Stimulated activated CD8-positive, alpha-beta memory T cell treated with anti-CD3 and anti-CD28 coated beads, Interleukin-7, amount 100 ng/mL, for 48 hours (primary cell): ENCODE results near the gene GNAQ.

Experiments
- DNase-seq, 2 donors: peaks; one replicate each; pipeline ENCODE4 v3.0.0-alpha.2; 2020; ENCODE audit warnings: low read depth in 1 of 2; ENCODE audit errors: extremely low read depth in 1 of 2

Gene GNAQ

DNA sequence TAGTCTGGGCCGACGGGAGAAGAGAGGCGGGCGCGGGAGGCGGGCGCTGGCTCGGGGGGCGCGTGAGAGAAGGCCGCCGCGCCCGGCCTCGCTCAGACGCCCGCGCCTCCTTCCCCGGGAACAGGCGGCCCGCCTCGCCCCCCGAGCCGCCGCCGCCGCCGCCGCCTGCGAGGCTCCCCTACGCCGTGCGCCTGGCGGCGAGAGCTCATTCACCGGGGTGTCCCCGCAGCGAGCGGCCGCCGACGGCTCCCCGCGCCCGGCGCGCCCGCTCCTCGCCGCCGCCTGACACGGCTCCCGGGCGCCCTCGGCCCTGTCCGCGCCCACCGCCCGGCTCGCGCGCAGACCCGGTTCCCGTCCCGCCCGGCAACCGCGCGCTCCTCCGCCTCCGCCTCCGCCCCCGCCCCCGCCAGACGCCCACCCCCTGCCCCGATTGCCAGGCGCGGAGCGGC, at the start of gene GNAQ:
TSS of gene GNAQ (minus strand) at position 368 of the 449 bp plus-strand sequence. CDS start 576 bp downstream, outside the sequence.
- DNase-seq: peak in 1 of 2 donors; percentile 15

GRCh38 chr9:78074385-78075291, 43.0 kb upstream of the GNAQ start:
- no peak for DNase-seq

DNA sequence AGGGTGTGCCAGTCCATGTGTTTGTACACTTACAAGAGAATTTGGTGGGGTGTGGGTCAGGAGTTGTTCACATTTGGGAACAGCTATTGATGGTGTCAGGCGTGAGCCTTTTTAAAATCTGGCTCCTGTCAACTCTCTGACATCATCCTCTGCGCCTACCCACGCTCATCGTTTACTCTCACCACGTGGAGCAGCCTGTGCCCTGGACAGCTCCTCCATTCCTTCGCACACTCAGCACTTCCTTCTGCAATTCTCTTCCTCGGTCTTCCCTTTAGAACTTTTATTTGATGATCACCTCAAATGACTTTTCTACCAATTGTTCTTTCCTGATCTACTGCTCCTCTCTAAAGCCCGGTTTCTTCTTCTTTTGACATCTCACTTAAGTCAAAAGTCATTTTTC, 42.1 kb upstream of the GNAQ start:
- no peak for DNase-seq

DNA sequence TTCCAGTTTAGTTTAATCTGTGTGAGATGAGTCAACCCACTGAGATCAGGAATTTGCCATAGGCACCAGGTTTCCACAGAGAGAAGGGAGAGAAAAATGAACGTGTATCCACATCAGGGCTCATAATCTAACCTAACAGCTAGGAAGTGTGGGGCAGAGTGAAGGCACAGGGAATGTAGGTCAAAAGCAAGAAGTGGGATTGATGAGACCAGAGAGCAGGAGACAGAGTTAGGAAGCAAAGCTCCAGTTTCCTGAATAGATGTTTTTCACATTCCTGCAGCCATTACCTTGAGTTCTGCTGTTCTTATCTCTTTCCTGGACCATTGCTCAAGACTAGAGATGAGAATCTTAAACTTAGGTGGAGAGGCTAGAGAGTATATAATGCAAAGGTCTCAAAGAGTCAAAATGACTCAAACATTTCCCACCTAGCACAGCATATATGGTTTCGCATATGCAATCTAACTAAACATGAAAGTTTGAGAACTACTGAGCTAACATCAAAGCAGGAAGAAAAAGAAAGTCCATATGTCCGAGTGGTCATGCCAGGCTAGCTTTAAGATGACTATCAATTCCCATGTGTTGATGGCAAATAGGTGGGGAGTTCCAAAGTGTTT, 41.1 kb upstream of the GNAQ start:
- no peak for DNase-seq

DNA sequence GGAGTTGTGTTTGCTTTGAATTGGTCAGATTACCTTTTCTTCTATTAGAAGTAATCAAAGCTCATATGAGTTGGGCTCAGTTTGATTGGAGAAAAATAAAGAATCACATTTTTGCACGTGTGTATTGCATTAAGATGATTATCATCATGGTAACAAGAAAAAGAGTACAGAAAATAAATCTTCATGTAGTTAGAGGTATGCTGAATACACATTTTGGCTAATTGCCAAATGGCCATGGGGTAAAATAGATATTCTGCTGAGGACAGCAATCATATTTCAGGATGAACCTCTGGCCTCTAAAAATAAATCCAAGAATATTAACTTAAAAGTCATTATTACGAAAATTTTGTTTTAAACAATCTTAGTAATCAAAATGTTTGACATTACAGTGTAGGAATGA, 38.9 kb upstream of the GNAQ start:
- no peak for DNase-seq

GRCh38 chr9:78064075-78064474, 32.5 kb upstream of the GNAQ start:
- no peak for DNase-seq

DNA sequence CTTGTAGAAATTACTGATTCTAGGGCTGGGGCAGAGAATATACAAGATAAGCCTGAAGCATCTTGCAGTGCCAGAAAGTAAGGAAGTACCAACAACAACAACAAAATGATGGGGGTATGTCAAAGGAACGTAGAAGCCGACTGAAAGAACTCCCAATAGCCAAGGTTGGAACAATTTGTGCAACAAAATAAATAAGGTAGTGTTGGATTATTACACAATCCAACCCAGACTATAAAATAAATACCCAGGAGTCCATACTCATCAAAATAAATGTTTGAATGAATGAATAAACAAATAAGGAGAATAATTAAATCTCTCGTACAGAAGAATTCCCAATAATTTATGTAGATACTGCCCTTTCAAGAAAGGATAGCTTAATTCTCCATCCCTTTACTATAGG, 31.1 kb upstream of the GNAQ start:
- no peak for DNase-seq

- peak in 1 of 2 donors; percentile 17 for DNase-seq
These were observed 22.6 kb upstream of the GNAQ start for GRCh38 chr9:78054218-78054617.

DNA sequence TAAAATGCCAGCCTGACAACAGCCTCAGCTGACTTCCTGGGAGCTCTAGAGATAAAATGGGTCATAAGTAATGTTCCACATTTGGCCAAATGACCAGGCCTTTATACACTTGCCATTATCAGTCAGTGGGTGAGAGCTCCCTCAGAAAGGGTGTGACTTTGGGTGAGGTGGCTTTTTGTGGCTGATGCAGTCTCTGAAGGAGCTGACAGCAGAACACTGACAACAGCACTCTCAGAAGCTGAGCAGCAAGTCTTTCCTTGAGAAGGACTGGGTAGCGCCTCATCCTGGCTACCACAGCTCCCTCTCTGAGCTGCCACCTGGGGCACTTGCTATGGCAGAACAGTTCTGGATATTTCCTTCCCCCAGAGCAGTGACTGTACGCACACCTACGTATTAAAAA, 22.0 kb upstream of the GNAQ start:
- DNase-seq: no peak

GRCh38 chr9:78050421-78050820, 18.8 kb upstream of the GNAQ start:
- no peak for DNase-seq

- DNase-seq: no peak
These were observed 17.9 kb upstream of the GNAQ start for GRCh38 chr9:78049484-78049883.

- DNase-seq: no peak
These were observed 15.5 kb upstream of the GNAQ start for GRCh38 chr9:78047106-78047505.

DNA sequence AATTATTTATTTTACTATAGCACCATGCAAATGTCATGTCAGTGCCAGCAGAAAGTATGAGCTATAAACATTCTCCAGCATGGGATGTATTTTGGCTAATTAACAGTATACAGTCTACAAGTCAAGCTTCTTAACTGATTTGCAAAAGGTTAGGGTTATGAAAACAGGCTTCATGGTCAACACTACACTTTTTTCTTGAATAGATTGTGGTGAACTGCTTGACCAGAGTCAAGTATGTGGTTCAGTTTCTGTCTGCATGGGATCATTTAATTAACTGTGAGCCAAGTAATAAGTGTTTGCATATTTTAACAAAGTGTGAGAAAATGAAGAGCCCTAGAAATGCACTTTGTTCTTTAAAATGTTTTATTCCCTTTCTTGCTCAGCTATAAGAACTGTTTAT, 14.5 kb upstream of the GNAQ start:
- DNase-seq: no peak

- DNase-seq: no peak
These were observed 13.3 kb upstream of the GNAQ start for GRCh38 chr9:78044886-78045285.

DNA sequence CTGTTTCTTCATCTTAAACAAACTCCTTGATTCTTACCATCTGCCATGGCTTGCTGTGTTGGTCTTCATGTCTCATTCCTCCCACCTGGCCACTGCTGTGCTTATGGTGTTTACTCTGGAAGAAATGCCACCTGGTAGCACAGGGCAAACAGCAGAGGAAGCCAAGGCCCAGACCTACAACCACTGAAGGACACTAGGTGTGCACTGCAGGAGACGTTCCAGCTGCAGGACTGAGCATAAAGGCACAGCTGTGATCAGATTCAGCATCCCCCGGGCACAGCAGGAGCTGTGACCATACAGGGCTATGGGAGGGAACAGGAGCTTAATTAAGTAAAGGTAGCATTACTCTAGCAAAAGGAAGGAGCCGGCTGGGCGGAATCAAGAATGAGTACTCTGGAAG, 12.6 kb upstream of the GNAQ start:
- no peak for DNase-seq

DNA sequence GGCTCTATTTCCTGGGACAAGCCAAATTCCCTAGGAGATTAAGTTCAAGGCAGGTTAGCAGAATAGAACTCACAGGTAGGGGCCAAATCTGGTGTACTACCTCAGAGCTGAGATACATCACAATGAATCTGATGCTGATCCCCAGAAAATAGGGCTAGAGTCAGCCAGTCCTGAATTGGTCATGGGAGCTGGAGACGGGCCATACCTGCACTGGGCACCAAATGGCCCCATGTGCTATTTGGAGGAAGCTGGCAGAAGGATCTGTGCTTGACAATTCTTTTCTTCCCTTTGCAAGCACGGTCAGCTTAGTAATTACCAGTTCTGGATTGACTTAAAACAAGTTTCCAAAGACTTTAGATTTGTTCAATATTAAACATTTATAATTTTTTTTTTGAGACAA, 10.4 kb upstream of the GNAQ start:
- DNase-seq: no peak

GRCh38 chr9:78040726-78041125, 9.1 kb upstream of the GNAQ start:
- no peak for DNase-seq

DNA sequence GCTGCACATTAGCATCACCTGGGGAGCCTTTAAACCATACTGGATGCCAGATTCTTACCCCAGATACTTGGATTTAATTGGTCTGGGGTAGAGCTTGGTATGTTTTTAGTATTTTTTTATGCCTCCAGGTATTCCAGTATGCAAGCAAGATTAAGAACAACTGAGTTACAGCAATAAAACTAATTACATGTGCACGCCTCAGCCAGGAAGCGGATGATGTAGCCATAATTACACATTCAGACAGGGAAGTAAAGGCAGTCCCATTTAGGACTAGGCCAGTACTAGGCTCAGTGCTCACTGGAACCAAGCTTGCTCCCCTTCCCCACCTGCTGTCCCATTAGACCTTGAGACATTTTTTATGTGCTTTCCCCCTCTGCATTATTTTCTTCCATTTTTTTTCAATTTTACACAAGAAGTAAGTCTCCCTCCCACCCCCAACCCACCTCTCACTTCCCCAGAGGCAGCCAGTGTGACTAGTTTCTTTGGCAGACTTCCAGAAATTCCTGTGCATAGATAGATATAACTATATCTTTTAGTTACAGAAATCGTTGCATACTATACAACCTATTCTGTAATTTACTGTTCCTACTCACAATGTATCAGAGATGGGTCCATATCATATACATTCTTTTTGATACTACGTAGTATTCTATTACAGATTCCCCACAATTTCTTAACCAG, 7.1 kb upstream of the GNAQ start:
- no peak for DNase-seq

DNA sequence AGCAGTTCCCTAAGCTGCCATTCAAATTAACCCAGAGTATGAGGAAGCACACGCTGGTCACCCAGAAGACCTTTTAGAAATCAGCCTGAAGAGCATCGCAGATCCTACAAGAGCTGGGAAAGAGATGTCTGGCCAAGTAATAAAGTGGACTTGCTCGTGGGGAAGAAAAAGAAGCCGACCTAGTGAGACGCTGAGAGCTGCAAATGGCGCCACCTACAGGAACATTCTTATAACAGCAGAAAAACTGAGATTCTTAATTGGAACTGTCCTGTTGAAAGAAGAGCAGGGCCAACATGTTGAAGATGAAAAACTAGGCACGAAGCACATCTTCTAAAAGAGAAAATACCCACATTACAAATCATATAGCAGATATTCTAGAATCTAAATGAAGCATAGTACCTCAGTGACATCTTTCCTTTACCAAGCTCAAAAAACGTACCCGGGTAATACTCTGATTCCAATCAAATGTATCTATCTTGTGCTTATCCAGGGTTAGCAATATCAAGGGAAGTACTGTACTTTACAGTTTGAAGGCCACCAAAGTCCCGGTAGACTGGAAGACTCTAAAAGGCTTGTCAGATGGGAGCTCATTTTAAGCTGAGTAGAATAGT, 3.9 kb upstream of the GNAQ start:
- no peak for DNase-seq

DNA sequence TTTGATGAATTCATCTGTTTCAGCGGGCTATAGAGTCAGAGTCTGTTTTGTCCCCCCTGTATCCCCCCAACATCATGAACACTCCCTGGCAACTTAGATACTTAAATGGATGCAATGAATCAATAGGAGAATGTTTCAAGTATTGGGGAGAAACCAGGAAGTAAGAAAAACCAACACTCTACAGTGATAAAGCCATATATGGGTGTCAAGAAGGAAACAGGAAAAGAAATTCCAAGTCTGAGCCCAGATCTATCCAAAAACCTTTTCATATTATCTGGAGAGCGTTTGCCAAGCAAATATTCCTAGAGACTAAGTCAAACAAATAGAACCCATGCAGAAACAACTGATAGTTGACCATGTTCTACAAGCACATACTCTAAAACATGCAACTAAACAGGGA, 2.3 kb upstream of the GNAQ start:
- DNase-seq: no peak

DNA sequence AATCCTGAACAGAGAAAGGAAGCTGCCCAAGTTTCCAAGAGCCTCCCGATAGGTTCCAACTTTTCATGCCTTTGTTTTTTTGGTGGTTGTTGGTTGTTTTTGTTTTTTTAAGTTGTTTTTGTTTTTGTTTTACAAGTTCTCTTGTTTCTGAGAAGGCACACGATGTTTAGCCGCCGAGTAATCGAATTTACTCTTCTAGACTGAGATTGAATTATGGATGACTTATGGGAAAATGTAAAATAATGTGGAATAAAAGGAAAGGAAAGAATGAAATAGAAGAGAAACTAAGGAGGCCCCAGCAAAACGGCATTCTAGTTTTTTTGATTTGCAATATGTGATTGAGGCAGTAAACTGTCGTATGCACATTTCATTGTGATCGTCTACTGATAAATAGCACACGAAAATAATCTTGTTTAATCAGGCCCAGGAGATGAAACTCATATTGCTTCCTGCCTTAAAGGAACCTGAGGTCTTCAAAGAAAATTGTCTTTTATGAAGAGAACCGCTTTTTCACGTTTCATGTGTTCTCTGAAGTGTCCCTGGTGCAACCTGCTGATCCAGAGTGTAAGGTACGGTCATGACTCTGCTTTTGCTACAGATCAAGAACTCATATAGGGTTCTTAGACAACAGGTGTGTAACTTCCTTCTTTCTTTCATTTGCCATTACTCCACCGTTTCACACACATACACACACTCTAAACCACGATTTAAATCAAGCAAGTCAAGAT, 1.3 kb upstream of the GNAQ start:
- DNase-seq: no peak
